Mesenteric fat pad (tissue), 1 donor: ENCODE measurements around the gene KAT14. TPM values are rescaled to one million over a fixed set of nuclear protein-coding genes. Genes with fewer than 3 reads are reported as not detected.
"Not testable (repeated sequence)": the region's sequence is repeated elsewhere in the genome, so short reads cannot be mapped to it uniquely, and the experiment has no call there.

Experiments
- DNase-seq: peaks from one replicate; pipeline ENCODE4 v3.0.0-alpha.2; 2020; ENCODE audit warnings: low spot score
- total RNA-seq: library from RNA; stranded (reverse); fragmentation: NEBNext Ultra II Directional; extraction: Animal tissue kit (Norgen Biotek cat#: 25700); gene quantifications from one replicate; pipeline ENCODE4 v1.2.1, GENCODE V29; 2021
- donor health status: DM: yes; HTN: yes; CAD: no.

Gene KAT14
- total RNA-seq, 1 donor from 2014 or later, result 9.4 TPM

GRCh38 chr20:18218280-18218679, 80.6 kb downstream of the KAT14 start:
- no peak for DNase-seq

- DNase-seq, result no peak
Observed at GRCh38 chr20:18223409-18223808, 85.7 kb downstream of the KAT14 start.

GRCh38 chr20:18224968-18225568, 87.4 kb downstream of the KAT14 start:
- no peak for DNase-seq

- DNase-seq, result no peak
Observed at GRCh38 chr20:18225632-18226031, 88.0 kb downstream of the KAT14 start.

- DNase-seq, result not testable (repeated sequence)
Observed at GRCh38 chr20:18226741-18227140, 89.1 kb downstream of the KAT14 start.

- DNase-seq, result no peak
Observed at GRCh38 chr20:18233408-18233943, 95.8 kb downstream of the KAT14 start.

Other genes starting within 250 kb of the KAT14 start
- gene SNX5, start 169.1 kb upstream of the KAT14 start, total RNA-seq, result 97.6 TPM
- gene MGME1, start 168.8 kb upstream of the KAT14 start, total RNA-seq, result 10.6 TPM
- not detected for gene OVOL2, start 79.9 kb upstream of the KAT14 start, total RNA-seq
- 15.0 TPM for gene PET117, start within 50 bp of the KAT14 start, total RNA-seq
- 12.4 TPM for gene ZNF133, start 150.7 kb downstream of the KAT14 start, total RNA-seq